Stimulated activated CD4-positive, alpha-beta T cell treated with anti-CD3 and anti-CD28 coated beads, Interleukin-4, amount 100 ng/mL, for 4 hours (primary cell): ENCODE measurements around the gene FAM53B.
"Not testable (repeated sequence)": the region's sequence is repeated elsewhere in the genome, so short reads cannot be mapped to it uniquely, and the experiment has no call there.

ENCODE experiments used
- DNase-seq, 2 experiments: peaks; one replicate each; pipeline ENCODE4 v3.0.0-alpha.2; 2020

FAM53B gene

GRCh38 chr10:124594240-124594639 lies 149.9 kb downstream of the FAM53B start:
- DNase-seq = no peak

- DNase-seq = no peak
Observed at GRCh38 chr10:124593431-124593985, 150.7 kb downstream of the FAM53B start.

GRCh38 chr10:124592736-124593430 lies 151.3 kb downstream of the FAM53B start:
- no peak for DNase-seq

GRCh38 chr10:124592101-124592500 lies 152.1 kb downstream of the FAM53B start:
- no peak for DNase-seq

GRCh38 chr10:124591123-124591495 lies 153.1 kb downstream of the FAM53B start:
- no peak for DNase-seq

GRCh38 chr10:124590216-124591122 lies 153.7 kb downstream of the FAM53B start:
- DNase-seq = no peak

GRCh38 chr10:124589491-124590041 lies 154.6 kb downstream of the FAM53B start:
- DNase-seq = no peak

- DNase-seq = no peak
Observed at GRCh38 chr10:124588736-124589490, 155.3 kb downstream of the FAM53B start.

GRCh38 chr10:124588341-124588735 lies 155.8 kb downstream of the FAM53B start:
- not testable (repeated sequence) for DNase-seq

- DNase-seq = no peak
Observed at GRCh38 chr10:124587811-124588211, 156.4 kb downstream of the FAM53B start.

GRCh38 chr10:124586142-124586541 lies 158.0 kb downstream of the FAM53B start:
- DNase-seq = no peak

- no peak for DNase-seq
Observed at GRCh38 chr10:124579011-124579399, 165.2 kb downstream of the FAM53B start.

- no peak for DNase-seq
Observed at GRCh38 chr10:124578231-124579010, 165.8 kb downstream of the FAM53B start.

- no peak for DNase-seq
Observed at GRCh38 chr10:124577651-124578050, 166.5 kb downstream of the FAM53B start.

- no peak for DNase-seq
Observed at GRCh38 chr10:124576526-124577420, 167.4 kb downstream of the FAM53B start.

- no peak for DNase-seq
Observed at GRCh38 chr10:124575107-124576035, 168.8 kb downstream of the FAM53B start.

GRCh38 chr10:124574456-124575070 lies 169.6 kb downstream of the FAM53B start:
- no peak for DNase-seq

- DNase-seq = no peak
Observed at GRCh38 chr10:124573726-124574455, 170.3 kb downstream of the FAM53B start.
